HCT116 (cell line): Measurements from ENCODE around the gene FAM237B.

Experiments used
- CTCF ChIP-seq, 3 experiments: fragments of 200-600 bp in 1 of 3; sonication (generic) in 1 of 3; IDR thresholded peaks in 2 of 3; conservative IDR thresholded peaks in 1 of 3; 2 replicates each; pipeline ENCODE4 v1.5.1; 2012 to 2017; ENCODE audit warnings: low read depth in 2 of 3, low read length in 2 of 3, antibody characterized with exemption in 1 of 3, borderline replicate concordance in 1 of 3, control low read depth in 1 of 3, mild to moderate bottlenecking in 1 of 3, mixed read lengths in 1 of 3, mixed run types in 1 of 3, moderate library complexity in 1 of 3; ENCODE audit not compliant: insufficient read depth in 1 of 3
- EZH2 ChIP-seq: fragments of 200-600 bp; sonication (generic); IDR thresholded peaks from 2 replicates; pipeline ENCODE4 v1.6.1; 2017; ENCODE audit warnings: antibody characterized with exemption, mixed run types
- JUND ChIP-seq: IDR thresholded peaks from 2 replicates; pipeline ENCODE4 v1.6.1; 2012
- POLR2A ChIP-seq: IDR thresholded peaks from 2 replicates; pipeline ENCODE4 v1.7.0; 2011; ENCODE audit warnings: borderline replicate concordance; ENCODE audit not compliant: insufficient read depth, insufficient read length; ENCODE audit errors: extremely low read depth
- POLR2AphosphoS5 ChIP-seq: IDR thresholded peaks from 2 replicates; pipeline ENCODE4 v1.6.1; 2011; ENCODE audit warnings: mild to moderate bottlenecking, low read depth, low read length, moderate library complexity
- REST ChIP-seq: IDR thresholded peaks from 2 replicates; pipeline ENCODE4 v1.6.1; 2012; ENCODE audit warnings: low read depth
- SIN3A ChIP-seq: IDR thresholded peaks from 2 replicates; pipeline ENCODE4 v1.6.1; 2012; ENCODE audit warnings: low read depth
- TCF7L2 ChIP-seq: IDR thresholded peaks from 2 replicates; pipeline ENCODE4 v1.7.0; 2011; ENCODE audit warnings: borderline replicate concordance, inconsistent platforms; ENCODE audit not compliant: insufficient read depth, insufficient read length; ENCODE audit errors: extremely low read depth

- no peak for TF ChIP-seq POLR2AphosphoS5
- TF ChIP-seq CTCF (IDR thresholded peaks at IDR 0.05 in 2 of 3, conservative IDR thresholded peaks at IDR 0.05 in 1 of 3; ENCODE audit: borderline replicate concordance in 1 of 3, insufficient read depth in 1 of 3, low read depth in 2 of 3, low read length in 2 of 3): no peak
- TF ChIP-seq POLR2A: no peak
- TF ChIP-seq SIN3A: no peak
- TF ChIP-seq JUND: no peak
- no peak for TF ChIP-seq TCF7L2
- no peak for TF ChIP-seq REST
- no peak for TF ChIP-seq EZH2
These were observed 1.7 kb upstream of the FAM237B start for GRCh38 chr7:90322837-90323236.
